HepG2 (cell line): Measurements from ENCODE around the gene FBXO41. TPM values are rescaled to one million over a fixed set of nuclear protein-coding genes. Genes with fewer than 3 reads are reported as not detected.

Experiments
- DNMT1 ChIP-seq: sonication (generic); formaldehyde crosslinking; IDR thresholded peaks from 2 replicates; pipeline ENCODE4 v1.5.1; 2020; ENCODE audit warnings: mild to moderate bottlenecking, missing genetic modification reagents
- GTF2F1 ChIP-seq: fragments of 150-350 bp; IDR thresholded peaks from 2 replicates; pipeline ENCODE4 v1.6.1; 2014; ENCODE audit warnings: low read length
- RXRA ChIP-seq: sonication (generic); formaldehyde crosslinking; IDR thresholded peaks from 2 replicates; pipeline ENCODE4 v1.5.1; 2020; ENCODE audit warnings: missing genetic modification reagents
- SALL2 ChIP-seq: sonication (generic); formaldehyde crosslinking; IDR thresholded peaks from 2 replicates; pipeline ENCODE4 v1.8.1; 2023; ENCODE audit warnings: mild to moderate bottlenecking, missing genetic modification reagents, inconsistent platforms
- SIX4 ChIP-seq: sonication (generic); formaldehyde crosslinking; IDR thresholded peaks from 2 replicates; pipeline ENCODE4 v1.4.0; 2020; ENCODE audit warnings: missing genetic modification reagents
- ZFP36L2 ChIP-seq: sonication (generic); formaldehyde crosslinking; IDR thresholded peaks from 2 replicates; pipeline ENCODE4 v1.4.0; 2020; ENCODE audit warnings: missing genetic modification reagents
- ZFX ChIP-seq: sonication (generic); formaldehyde crosslinking; IDR thresholded peaks from 2 replicates; pipeline ENCODE4 v1.4.0; 2020; ENCODE audit warnings: mild to moderate bottlenecking, low read depth, missing genetic modification reagents, moderate library complexity
- ZNF224 ChIP-seq: sonication (generic); formaldehyde crosslinking; IDR thresholded peaks from 2 replicates; pipeline ENCODE4 v1.5.0; 2020; ENCODE audit warnings: mild to moderate bottlenecking, missing genetic modification reagents
- ZNF30 ChIP-seq: sonication (generic); formaldehyde crosslinking; IDR thresholded peaks from 2 replicates; pipeline ENCODE4 v1.5.0; 2020; ENCODE audit warnings: mild to moderate bottlenecking, missing genetic modification reagents
- ZNF839 ChIP-seq: sonication (generic); formaldehyde crosslinking; IDR thresholded peaks from 2 replicates; pipeline ENCODE4 v1.4.0; 2020; ENCODE audit warnings: missing genetic modification reagents, mild to moderate bottlenecking, borderline replicate concordance
- ZNF850 ChIP-seq: sonication (generic); formaldehyde crosslinking; conservative IDR thresholded peaks from 2 replicates; pipeline ENCODE4 v1.9.0; 2021; ENCODE audit warnings: mild to moderate bottlenecking, missing genetic modification reagents
- polyA plus RNA-seq, 8 experiments: library from polyadenylated mRNA; depleted of rRNA in 3 of 8; stranded (reverse) in 7 of 8; unstranded in 1 of 8; fragments of >200 nt; fragmentation: Illumina TruSeq in 4 of 8; extraction: Trizol in 4 of 8; gene quantifications; 2 replicates each; pipeline versions ENCODE4 v1.2.1 to v1.2.3, GENCODE V29; 2011 to 2016; ENCODE audit warnings: low read depth in 4 of 8, missing spikeins in 1 of 8, mixed read lengths in 1 of 8; ENCODE audit not compliant: insufficient read depth in 1 of 8
- total RNA-seq, 5 experiments: library from RNA; depleted of rRNA; stranded (reverse); fragments of >200 nt; fragmentation: Illumina TruSeq; extraction: Trizol; gene quantifications; 2 replicates each; pipeline ENCODE4 v1.2.3, GENCODE V29; 2016; ENCODE audit warnings: low read depth in 1 of 5
- TF ChIP-seq, protein P1 (sequence below): sonication (generic); formaldehyde crosslinking; IDR thresholded peaks from 2 replicates; pipeline ENCODE4 v1.4.0; 2020; ENCODE audit warnings: missing genetic modification reagents, borderline replicate concordance
- TF ChIP-seq, protein P2 (sequence below): IDR thresholded peaks from 2 replicates; pipeline ENCODE4 v1.6.1; 2012; ENCODE audit warnings: inconsistent platforms
- TF ChIP-seq, protein P3 (sequence below), 2 experiments: IDR thresholded peaks; 2 replicates each; pipeline ENCODE4 v1.6.1; 2011 to 2012; ENCODE audit warnings: low read length in 2 of 2, borderline replicate concordance in 1 of 2, low read depth in 1 of 2, mild to moderate bottlenecking in 1 of 2, moderate library complexity in 1 of 2
- TF ChIP-seq, protein P4 (sequence below): sonication (generic); formaldehyde crosslinking; IDR thresholded peaks from 2 replicates; pipeline ENCODE4 v1.9.0; 2021; ENCODE audit warnings: mild to moderate bottlenecking, missing genetic modification reagents
- TF ChIP-seq, protein P5 (sequence below): sonication (generic); formaldehyde crosslinking; IDR thresholded peaks from 2 replicates; pipeline ENCODE4 v1.4.0; 2020; ENCODE audit warnings: mild to moderate bottlenecking, missing genetic modification reagents

The FBXO41 gene
- total and polyA plus RNA-seq, 2 of the 13 experiments (the other 11 are each of a cell fraction or from before 2014, with no cell fraction given), result 4.2 to 10.3 TPM

DNA sequence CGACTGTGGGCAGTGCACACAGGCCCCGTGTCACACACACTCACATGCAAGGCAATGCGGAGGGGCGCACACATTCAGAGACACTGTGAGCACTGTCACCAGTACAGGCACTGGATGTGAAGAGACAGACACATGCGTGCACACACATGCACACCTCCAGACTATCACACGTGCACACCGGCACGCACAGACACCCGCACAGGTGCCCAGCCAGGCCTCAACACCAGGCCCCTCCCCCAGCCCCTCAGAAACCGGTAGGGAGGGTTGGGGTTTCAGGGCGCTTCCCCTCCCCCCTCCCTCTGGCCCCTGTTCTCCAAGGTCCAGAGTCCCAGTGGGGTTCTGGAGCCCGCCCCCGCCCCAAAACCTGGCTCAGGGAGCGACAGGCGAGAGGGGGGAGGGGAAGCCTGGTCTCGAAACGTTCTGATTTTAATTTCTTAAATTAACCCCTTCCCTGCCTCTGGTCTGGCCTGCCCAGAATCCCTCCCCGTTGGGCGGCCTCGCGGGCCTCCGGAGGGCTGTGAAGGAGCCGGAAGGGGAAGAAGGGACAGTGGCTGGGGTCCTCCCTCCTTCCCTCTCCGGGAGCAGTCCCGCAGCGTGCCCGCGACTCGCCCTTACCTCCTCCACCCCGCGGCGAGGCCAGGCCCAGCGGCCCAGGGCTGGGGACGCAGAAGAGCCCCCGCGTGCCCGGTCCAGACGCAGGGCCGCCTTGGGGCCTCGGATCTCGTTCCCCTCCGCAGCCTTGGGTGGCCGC is 558 bp downstream of the FBXO41 start (continued):
- TF ChIP-seq, protein P1, sequence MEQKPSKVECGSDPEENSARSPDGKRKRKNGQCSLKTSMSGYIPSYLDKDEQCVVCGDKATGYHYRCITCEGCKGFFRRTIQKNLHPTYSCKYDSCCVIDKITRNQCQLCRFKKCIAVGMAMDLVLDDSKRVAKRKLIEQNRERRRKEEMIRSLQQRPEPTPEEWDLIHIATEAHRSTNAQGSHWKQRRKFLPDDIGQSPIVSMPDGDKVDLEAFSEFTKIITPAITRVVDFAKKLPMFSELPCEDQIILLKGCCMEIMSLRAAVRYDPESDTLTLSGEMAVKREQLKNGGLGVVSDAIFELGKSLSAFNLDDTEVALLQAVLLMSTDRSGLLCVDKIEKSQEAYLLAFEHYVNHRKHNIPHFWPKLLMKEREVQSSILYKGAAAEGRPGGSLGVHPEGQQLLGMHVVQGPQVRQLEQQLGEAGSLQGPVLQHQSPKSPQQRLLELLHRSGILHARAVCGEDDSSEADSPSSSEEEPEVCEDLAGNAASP (CRISPR knock-in tag), result peak; percentile 44; the same call in 1 of the 2 replicates
- TF ChIP-seq, protein P2, sequence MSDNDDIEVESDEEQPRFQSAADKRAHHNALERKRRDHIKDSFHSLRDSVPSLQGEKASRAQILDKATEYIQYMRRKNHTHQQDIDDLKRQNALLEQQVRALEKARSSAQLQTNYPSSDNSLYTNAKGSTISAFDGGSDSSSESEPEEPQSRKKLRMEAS, result peak; percentile 77; the same call in 1 of the 2 replicates
- TF ChIP-seq DNMT1 (CRISPR knock-in tag) (no peak), SALL2 (CRISPR knock-in tag) (no peak), ZNF839 (CRISPR knock-in tag) (no peak), GTF2F1 (no peak), ZFX (CRISPR knock-in tag) (peak; percentile 80), ZNF30 (CRISPR knock-in tag) (no peak), ZNF224 (CRISPR knock-in tag) (0 out of 2 replicates have a peak, but pooled peaks have one; percentile 43), SIX4 (no peak), ZFP36L2 (no peak), ZNF850 (no peak), RXRA (no peak)
- TF ChIP-seq, protein P3, sequence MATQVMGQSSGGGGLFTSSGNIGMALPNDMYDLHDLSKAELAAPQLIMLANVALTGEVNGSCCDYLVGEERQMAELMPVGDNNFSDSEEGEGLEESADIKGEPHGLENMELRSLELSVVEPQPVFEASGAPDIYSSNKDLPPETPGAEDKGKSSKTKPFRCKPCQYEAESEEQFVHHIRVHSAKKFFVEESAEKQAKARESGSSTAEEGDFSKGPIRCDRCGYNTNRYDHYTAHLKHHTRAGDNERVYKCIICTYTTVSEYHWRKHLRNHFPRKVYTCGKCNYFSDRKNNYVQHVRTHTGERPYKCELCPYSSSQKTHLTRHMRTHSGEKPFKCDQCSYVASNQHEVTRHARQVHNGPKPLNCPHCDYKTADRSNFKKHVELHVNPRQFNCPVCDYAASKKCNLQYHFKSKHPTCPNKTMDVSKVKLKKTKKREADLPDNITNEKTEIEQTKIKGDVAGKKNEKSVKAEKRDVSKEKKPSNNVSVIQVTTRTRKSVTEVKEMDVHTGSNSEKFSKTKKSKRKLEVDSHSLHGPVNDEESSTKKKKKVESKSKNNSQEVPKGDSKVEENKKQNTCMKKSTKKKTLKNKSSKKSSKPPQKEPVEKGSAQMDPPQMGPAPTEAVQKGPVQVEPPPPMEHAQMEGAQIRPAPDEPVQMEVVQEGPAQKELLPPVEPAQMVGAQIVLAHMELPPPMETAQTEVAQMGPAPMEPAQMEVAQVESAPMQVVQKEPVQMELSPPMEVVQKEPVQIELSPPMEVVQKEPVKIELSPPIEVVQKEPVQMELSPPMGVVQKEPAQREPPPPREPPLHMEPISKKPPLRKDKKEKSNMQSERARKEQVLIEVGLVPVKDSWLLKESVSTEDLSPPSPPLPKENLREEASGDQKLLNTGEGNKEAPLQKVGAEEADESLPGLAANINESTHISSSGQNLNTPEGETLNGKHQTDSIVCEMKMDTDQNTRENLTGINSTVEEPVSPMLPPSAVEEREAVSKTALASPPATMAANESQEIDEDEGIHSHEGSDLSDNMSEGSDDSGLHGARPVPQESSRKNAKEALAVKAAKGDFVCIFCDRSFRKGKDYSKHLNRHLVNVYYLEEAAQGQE (IDR thresholded peaks at IDR 0.05; ENCODE audit: borderline replicate concordance in 1 of 2, low read depth in 1 of 2, low read length in 2 of 2), result no peak
- TF ChIP-seq, protein P4, sequence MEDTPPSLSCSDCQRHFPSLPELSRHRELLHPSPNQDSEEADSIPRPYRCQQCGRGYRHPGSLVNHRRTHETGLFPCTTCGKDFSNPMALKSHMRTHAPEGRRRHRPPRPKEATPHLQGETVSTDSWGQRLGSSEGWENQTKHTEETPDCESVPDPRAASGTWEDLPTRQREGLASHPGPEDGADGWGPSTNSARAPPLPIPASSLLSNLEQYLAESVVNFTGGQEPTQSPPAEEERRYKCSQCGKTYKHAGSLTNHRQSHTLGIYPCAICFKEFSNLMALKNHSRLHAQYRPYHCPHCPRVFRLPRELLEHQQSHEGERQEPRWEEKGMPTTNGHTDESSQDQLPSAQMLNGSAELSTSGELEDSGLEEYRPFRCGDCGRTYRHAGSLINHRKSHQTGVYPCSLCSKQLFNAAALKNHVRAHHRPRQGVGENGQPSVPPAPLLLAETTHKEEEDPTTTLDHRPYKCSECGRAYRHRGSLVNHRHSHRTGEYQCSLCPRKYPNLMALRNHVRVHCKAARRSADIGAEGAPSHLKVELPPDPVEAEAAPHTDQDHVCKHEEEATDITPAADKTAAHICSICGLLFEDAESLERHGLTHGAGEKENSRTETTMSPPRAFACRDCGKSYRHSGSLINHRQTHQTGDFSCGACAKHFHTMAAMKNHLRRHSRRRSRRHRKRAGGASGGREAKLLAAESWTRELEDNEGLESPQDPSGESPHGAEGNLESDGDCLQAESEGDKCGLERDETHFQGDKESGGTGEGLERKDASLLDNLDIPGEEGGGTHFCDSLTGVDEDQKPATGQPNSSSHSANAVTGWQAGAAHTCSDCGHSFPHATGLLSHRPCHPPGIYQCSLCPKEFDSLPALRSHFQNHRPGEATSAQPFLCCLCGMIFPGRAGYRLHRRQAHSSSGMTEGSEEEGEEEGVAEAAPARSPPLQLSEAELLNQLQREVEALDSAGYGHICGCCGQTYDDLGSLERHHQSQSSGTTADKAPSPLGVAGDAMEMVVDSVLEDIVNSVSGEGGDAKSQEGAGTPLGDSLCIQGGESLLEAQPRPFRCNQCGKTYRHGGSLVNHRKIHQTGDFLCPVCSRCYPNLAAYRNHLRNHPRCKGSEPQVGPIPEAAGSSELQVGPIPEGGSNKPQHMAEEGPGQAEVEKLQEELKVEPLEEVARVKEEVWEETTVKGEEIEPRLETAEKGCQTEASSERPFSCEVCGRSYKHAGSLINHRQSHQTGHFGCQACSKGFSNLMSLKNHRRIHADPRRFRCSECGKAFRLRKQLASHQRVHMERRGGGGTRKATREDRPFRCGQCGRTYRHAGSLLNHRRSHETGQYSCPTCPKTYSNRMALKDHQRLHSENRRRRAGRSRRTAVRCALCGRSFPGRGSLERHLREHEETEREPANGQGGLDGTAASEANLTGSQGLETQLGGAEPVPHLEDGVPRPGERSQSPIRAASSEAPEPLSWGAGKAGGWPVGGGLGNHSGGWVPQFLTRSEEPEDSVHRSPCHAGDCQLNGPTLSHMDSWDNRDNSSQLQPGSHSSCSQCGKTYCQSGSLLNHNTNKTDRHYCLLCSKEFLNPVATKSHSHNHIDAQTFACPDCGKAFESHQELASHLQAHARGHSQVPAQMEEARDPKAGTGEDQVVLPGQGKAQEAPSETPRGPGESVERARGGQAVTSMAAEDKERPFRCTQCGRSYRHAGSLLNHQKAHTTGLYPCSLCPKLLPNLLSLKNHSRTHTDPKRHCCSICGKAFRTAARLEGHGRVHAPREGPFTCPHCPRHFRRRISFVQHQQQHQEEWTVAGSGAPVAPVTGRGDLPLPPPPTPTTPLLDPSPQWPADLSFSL (CRISPR knock-in tag), result peak; percentile 75
- TF ChIP-seq, protein P5, sequence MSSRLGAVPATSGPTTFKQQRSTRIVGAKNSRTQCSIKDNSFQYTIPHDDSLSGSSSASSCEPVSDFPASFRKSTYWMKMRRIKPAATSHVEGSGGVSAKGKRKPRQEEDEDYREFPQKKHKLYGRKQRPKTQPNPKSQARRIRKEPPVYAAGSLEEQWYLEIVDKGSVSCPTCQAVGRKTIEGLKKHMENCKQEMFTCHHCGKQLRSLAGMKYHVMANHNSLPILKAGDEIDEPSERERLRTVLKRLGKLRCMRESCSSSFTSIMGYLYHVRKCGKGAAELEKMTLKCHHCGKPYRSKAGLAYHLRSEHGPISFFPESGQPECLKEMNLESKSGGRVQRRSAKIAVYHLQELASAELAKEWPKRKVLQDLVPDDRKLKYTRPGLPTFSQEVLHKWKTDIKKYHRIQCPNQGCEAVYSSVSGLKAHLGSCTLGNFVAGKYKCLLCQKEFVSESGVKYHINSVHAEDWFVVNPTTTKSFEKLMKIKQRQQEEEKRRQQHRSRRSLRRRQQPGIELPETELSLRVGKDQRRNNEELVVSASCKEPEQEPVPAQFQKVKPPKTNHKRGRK, result no peak
